Measurements from ENCODE around the gene IGFBP6.

IGFBP6 gene

DNA sequence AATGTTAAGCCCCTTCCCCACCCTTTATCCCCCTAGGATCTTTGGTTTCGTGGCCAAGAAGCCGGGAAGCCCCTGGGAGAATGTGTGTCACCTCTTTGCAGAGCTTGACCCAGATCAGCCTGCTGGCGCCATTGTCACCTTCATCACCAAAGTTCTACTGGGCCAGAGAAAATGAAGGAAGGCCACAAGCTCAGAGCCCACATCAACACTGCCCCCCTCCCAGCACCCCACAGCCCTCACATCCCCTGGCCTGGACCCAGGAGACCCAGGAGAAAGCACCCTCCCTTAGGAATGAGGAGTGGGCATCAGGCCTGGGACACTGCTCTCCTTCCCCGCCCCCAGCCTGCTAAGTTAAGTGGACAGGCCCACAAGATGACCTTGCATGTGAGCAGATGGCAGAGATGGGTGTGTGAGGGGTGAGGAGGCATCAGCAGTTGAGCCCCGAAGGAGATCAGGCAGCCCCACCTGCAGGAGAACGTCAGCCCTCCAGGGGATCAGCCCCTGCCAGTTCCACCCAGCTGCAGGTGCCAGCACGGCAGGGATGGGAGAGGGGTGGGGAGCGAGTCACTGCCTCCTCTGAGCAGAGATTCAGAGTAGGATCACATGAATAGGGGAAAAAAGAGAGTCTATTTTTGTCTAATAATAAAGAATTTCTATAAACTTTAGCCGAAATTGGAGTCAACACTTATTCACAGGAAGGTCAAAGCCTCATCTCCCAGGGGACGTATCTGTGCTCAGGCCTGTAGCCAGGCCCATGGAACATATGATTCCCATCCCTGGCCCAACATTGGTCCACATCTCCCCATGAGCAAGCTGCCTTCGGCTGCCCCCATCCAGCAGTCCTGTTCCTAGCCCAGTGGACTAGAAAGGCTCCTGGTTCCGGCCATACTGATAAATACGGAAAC lies 33.5 kb upstream of the IGFBP6 start:
- no peaks in the 10 kb centered on the region for H3K9me3 ChIP-seq (ENCODE audit: low read depth, low read length)
- TF ChIP-seq FOXP2 (optimal IDR thresholded peaks at IDR 0.05; ENCODE audit: control extremely low read depth, extremely low read length, insufficient read depth) = no peak
- no peak for TF ChIP-seq EZH2 (IDR thresholded peaks at IDR 0.05)
- TF ChIP-seq POLR2AphosphoS5 (IDR thresholded peaks at IDR 0.05; ENCODE audit: borderline replicate concordance, low read depth, low read length) = no peak
- no peaks in the 10 kb centered on the region for H3K36me3 ChIP-seq (ENCODE audit: insufficient read depth, low read length)
- no peak overlapping the region for H3K4me3 ChIP-seq
- no peak overlapping the region for H3K9ac ChIP-seq (ENCODE audit: insufficient read length)
- DNase-seq (ENCODE audit: low read depth, low spot score) = no peak
- no peak overlapping the region for H3K27ac ChIP-seq

DNA sequence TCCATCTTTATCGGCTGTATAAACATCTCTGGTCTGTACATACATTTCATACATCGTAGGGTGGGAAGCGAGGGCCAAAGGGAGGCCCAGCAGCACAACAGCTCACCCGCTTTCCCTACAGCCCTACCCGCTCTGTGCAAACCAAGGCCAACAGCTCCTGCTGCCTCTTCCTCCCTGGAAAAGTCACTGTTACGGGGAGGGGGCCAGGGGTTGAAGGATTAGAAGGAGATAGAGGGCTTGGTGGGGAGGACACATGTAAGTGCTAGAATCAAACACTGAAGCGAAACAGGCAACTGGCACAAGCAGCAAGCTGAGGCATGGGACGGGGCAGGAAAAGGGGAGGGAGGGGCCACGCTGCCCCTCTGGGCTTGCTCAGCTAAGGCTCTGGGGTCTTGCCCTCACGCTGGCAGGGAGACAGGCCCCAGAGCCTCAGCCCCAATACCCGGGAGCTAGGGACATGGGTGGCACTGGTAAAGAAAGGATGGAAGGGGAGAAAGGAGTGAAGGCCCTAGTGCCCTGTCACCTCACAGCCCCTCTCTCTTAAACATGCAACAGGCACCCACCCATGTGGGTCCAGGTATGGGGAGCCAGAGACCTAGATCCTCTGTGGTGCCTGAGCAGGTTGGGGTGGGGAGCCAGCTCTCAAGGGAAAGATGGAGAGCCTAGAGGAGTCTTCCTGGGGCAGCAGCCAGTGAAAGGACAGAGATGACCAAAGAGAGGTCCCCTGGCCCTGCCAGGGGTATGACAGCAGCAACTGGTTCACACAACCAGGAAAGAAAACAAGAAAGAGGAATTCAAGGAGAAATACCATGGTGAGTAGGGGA lies 32.6 kb upstream of the IGFBP6 start:
- no peak overlapping the region for H3K9ac ChIP-seq (ENCODE audit: insufficient read length)
- H3K4me3 ChIP-seq = no peak overlapping the region
- H3K9me3 ChIP-seq (ENCODE audit: low read depth, low read length) = no peaks in the 10 kb centered on the region
- H3K27ac ChIP-seq = no peak overlapping the region
- no peaks in the 10 kb centered on the region for H3K36me3 ChIP-seq (ENCODE audit: insufficient read depth, low read length)
- no peak for TF ChIP-seq EZH2 (IDR thresholded peaks at IDR 0.05)
- no peak for TF ChIP-seq POLR2AphosphoS5 (IDR thresholded peaks at IDR 0.05; ENCODE audit: borderline replicate concordance, low read depth, low read length)
- TF ChIP-seq FOXP2 (optimal IDR thresholded peaks at IDR 0.05; ENCODE audit: control extremely low read depth, extremely low read length, insufficient read depth) = no peak
- no peak for DNase-seq (ENCODE audit: low read depth, low spot score)

DNA sequence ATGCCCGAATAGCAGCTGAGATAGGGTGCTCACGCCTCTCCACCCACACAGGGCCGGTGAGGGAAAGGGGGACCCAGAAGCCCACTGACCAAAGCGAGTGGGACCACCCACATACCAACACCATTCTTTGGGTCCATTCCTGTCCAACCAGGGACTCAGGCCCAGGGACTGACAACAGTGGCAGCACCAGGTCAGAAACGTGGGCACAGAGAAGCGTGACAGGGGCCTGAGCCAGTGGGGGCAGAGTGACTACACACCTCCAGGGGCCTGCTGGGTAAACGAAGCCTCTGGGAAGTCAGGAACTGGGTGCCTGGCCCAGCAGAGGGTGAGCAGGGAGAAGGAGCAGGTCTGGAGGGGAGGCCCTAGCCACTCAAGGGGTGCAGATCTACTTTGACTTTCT lies 32.0 kb upstream of the IGFBP6 start:
- Histone ChIP-seq H3K9ac (ENCODE audit: insufficient read length) (no peak overlapping the region), H3K9me3 (ENCODE audit: low read depth, low read length) (no peaks in the 10 kb centered on the region), H3K36me3 (ENCODE audit: insufficient read depth, low read length) (no peaks in the 10 kb centered on the region), H3K27ac (no peak overlapping the region), H3K4me3 (no peak overlapping the region)
- TF ChIP-seq EZH2 (IDR thresholded peaks at IDR 0.05) (no peak), POLR2AphosphoS5 (IDR thresholded peaks at IDR 0.05; ENCODE audit: borderline replicate concordance, low read depth, low read length) (no peak), FOXP2 (optimal IDR thresholded peaks at IDR 0.05; ENCODE audit: control extremely low read depth, extremely low read length, insufficient read depth) (no peak)
- DNase-seq (ENCODE audit: low read depth, low spot score) = no peak

DNA sequence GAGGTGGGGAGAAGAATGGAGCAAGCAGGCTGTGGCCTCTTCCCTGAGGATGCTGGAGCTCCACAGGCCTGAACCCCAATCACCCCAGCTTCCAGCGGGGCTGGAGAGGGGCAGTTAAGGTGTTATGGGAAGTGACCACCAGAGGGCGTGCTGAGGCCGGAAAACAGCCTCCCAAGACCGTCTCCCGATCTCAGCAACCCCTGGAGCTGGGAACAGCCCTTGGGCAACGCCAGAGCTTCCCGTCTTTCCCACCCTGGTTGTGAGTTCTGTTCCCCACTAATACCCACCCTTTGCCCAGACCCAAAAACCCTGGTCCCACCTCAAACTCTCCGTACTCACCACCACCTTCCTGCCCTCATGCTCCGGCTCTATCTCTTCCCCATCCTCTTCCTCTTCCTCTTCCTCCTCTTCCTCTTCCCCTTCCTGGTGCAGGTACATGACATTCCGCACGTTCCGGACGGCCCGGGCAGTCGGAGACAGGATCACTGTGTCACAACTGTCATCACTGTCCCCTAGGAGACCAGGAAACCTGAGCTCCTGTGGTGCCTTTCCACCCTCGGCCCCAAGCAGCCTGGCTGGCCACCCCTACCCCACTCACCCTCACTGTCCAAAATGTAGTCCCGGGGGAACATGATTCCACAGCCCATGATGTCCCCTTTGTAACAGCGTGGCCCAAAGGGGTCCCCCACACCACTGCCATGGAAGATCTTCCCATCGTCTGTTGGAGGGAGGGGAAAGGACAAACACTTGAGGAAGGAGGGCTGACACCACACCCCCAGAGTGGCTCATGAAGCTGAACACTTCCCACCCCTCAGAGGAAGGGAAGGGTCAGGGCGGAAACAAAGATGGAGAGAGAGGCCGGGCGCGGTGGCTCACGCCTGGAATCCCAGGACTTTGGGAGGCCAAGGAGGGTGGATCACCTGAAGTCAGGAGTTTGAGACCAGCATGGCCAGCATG lies 31.2 kb upstream of the IGFBP6 start:
- Histone ChIP-seq H3K9me3 (ENCODE audit: low read depth, low read length) (no peaks in the 10 kb centered on the region), H3K27ac (no peak overlapping the region), H3K36me3 (ENCODE audit: insufficient read depth, low read length) (no peaks in the 10 kb centered on the region), H3K9ac (ENCODE audit: insufficient read length) (no peak overlapping the region), H3K4me3 (no peak overlapping the region)
- no peak for DNase-seq (ENCODE audit: low read depth, low spot score)
- no peak for TF ChIP-seq POLR2AphosphoS5 (IDR thresholded peaks at IDR 0.05; ENCODE audit: borderline replicate concordance, low read depth, low read length)
- TF ChIP-seq EZH2 (IDR thresholded peaks at IDR 0.05) = no peak
- no peak for TF ChIP-seq FOXP2 (optimal IDR thresholded peaks at IDR 0.05; ENCODE audit: control extremely low read depth, extremely low read length, insufficient read depth)

DNA sequence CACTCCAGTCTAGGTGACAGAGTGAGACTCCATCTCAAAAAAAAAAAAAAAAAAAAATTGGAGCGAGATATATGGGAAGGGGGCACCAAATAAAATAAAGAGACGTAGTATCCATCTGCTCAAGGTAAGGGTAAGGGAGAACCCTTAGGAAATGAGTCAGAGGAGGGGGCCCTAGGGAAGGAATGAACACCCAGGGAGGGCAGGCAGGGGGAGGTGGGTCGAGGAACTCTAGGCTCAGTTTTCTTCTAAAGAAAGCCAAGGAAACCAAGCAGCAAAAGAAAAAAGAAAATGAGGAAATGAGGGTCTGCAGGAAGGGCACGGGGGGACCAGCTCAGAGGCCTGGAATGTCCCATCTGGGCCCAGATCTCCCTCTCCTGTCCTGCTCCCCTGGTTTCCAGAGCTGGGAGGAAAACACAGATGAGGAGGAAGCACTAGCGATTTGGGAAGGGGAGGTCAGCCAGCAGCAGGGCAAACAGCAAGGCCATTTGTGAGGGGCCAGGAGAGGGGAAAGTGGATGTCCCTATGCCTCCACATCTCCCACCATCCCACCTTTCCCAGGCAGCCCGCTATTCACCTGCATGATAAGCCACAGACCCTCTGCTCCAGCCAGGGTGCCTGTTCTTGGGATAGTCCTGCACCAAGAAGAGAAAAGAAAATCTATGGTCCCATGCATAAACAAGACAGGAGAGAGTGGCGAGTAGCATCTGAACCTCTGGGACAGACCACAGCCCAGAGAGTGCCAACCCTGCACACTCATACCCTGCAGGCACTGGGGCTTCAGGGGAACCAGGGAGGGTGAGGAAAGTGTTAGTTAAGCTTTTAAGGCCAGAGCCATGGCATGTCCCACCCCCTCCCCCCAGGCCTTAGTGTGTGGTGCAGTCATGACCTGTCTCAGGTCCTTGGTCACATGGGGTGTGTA lies 30.1 kb upstream of the IGFBP6 start:
- Histone ChIP-seq H3K36me3 (ENCODE audit: insufficient read depth, low read length) (no peaks in the 10 kb centered on the region), H3K27ac (no peak overlapping the region), H3K9me3 (ENCODE audit: low read depth, low read length) (no peaks in the 10 kb centered on the region), H3K4me3 (no peak overlapping the region), H3K9ac (ENCODE audit: insufficient read length) (no peak overlapping the region)
- TF ChIP-seq FOXP2 (optimal IDR thresholded peaks at IDR 0.05; ENCODE audit: control extremely low read depth, extremely low read length, insufficient read depth) (no peak), POLR2AphosphoS5 (IDR thresholded peaks at IDR 0.05; ENCODE audit: borderline replicate concordance, low read depth, low read length) (no peak), EZH2 (IDR thresholded peaks at IDR 0.05) (no peak)
- no peak for DNase-seq (ENCODE audit: low read depth, low spot score)

DNA sequence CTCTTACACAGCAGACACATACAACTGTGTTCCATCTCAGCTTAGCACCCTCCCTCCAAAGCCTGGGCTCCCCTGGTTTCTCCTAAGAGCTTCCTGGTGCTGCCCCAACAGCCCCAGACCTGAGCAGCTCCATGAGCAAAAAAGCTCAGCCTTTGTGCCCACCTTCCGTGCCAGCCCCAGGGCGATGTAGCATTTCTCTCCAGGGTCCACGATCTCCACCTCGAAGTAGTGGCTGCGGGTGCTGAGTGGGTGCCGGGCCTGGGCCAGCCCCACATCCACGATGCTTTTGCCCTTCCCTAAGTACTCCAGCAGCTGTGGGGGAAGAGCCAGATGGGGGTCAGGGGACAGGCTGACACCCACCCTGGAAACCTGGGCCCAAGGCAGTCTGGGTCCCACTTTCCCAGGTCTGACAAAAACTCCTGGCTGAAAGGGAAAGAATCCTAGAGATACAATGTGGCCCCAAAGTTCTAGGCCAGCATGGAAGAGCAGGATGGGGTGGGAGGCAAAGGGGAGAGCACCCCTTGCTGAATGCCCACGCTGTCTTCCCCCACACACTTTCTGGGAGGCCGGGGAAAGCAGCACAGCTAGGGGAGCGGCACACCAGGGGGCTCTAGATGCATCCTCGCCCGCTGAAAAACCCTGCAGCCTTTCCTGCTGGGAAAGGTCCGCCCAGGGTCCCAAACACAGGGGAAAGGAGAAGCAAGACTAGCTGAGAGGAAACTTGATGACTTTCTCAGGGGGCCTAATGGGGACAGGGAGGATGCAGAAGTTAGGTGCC lies 29.3 kb upstream of the IGFBP6 start:
- no peak for DNase-seq (ENCODE audit: low read depth, low spot score)
- Histone ChIP-seq H3K27ac (no peak overlapping the region), H3K9me3 (ENCODE audit: low read depth, low read length) (no peaks in the 10 kb centered on the region), H3K4me3 (no peak overlapping the region), H3K36me3 (ENCODE audit: insufficient read depth, low read length) (no peaks in the 10 kb centered on the region), H3K9ac (ENCODE audit: insufficient read length) (no peak overlapping the region)
- TF ChIP-seq FOXP2 (optimal IDR thresholded peaks at IDR 0.05; ENCODE audit: control extremely low read depth, extremely low read length, insufficient read depth) = no peak
- TF ChIP-seq EZH2 (IDR thresholded peaks at IDR 0.05) = no peak
- TF ChIP-seq POLR2AphosphoS5 (IDR thresholded peaks at IDR 0.05; ENCODE audit: borderline replicate concordance, low read depth, low read length) = no peak

Measured in SK-N-MC (cell line).